Stomach (tissue), 4 donors: ENCODE data around the gene UHRF2.

Experiments
- EP300 ChIP-seq: sonication (generic); formaldehyde crosslinking; IDR thresholded peaks from one replicate; pipeline ENCODE4 v1.6.1; 2017; ENCODE audit warnings: antibody characterized with exemption
- POLR2A ChIP-seq, 4 donors: fragments of 450-650 bp; IDR thresholded peaks; one replicate each; pipeline ENCODE4 v1.6.1; 2016; ENCODE audit warnings: antibody characterized with exemption in 4 of 4, control low read depth in 2 of 4, mild to moderate bottlenecking in 1 of 4, moderate library complexity in 1 of 4
- POLR2AphosphoS5 ChIP-seq, 3 donors: sonication (generic); formaldehyde crosslinking; IDR thresholded peaks; one replicate each; pipeline ENCODE4 v1.6.1; 2016; ENCODE audit warnings: antibody characterized with exemption in 3 of 3
- TF ChIP-seq, protein P1 (sequence below), 7 experiments: fragments of 450-650 bp in 4 of 7; fragments of 200-600 bp in 3 of 7; sonication (generic) in 3 of 7; IDR thresholded peaks; one replicate each; pipeline ENCODE4 v1.5.1; 2016 to 2019; ENCODE audit warnings: antibody characterized with exemption in 7 of 7, control low read depth in 2 of 7, mild to moderate bottlenecking in 1 of 7

DNA sequence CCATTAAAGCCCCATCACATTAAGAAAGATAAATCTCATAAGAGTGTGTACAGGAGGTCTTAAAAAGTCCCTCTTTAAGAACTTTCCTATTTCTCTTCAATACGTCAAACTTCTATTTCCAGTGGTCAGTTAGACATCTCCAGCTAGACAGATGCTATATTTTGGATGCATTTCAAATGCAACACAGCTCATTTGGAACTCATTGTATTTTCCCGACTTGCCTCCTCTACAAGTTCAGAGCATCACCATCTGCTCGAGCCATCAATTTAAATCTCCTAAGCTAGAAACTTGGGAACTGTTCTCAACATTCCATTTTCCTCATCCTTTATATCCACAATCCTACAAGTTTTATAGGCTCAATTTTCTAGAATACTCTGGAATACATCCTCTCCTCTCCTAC is 3.2 kb upstream of the UHRF2 start:
- TF ChIP-seq, protein P1, sequence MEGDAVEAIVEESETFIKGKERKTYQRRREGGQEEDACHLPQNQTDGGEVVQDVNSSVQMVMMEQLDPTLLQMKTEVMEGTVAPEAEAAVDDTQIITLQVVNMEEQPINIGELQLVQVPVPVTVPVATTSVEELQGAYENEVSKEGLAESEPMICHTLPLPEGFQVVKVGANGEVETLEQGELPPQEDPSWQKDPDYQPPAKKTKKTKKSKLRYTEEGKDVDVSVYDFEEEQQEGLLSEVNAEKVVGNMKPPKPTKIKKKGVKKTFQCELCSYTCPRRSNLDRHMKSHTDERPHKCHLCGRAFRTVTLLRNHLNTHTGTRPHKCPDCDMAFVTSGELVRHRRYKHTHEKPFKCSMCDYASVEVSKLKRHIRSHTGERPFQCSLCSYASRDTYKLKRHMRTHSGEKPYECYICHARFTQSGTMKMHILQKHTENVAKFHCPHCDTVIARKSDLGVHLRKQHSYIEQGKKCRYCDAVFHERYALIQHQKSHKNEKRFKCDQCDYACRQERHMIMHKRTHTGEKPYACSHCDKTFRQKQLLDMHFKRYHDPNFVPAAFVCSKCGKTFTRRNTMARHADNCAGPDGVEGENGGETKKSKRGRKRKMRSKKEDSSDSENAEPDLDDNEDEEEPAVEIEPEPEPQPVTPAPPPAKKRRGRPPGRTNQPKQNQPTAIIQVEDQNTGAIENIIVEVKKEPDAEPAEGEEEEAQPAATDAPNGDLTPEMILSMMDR (IDR thresholded peaks at IDR 0.05): no peak
- TF ChIP-seq POLR2AphosphoS5 (IDR thresholded peaks at IDR 0.05): no peak
- TF ChIP-seq POLR2A (IDR thresholded peaks at IDR 0.05): no peak
- no peak for TF ChIP-seq EP300
